ENCODE results near the gene DCAF10. TPM values are rescaled to one million over a fixed set of nuclear protein-coding genes. Genes with fewer than 3 reads are reported as not detected.
"Not testable (repeated sequence)": the region's sequence is repeated elsewhere in the genome, so short reads cannot be mapped to it uniquely, and the experiment has no call there.

Gene DCAF10
- total and polyA plus RNA-seq, 4 donors: 9.7 to 22.2 (median 15.3) TPM

- TF ChIP-seq FOXA2 (IDR thresholded peaks at IDR 0.05) (no peak), RXRA (IDR thresholded peaks at IDR 0.05) (no peak), JUND (IDR thresholded peaks at IDR 0.05) (no peak)
- Histone ChIP-seq H3K27ac (ENCODE audit: low read depth in 1 of 2, low read length in 2 of 2) (no peak overlapping the region), H3K36me3 (ENCODE audit: control insufficient read depth in 4 of 4, insufficient read depth in 3 of 4, low read depth in 1 of 4, low read length in 3 of 4) (peaks cover 0 to 3% (median 0%) of the 10 kb centered on the region in 4 donors), H3K9ac (ENCODE audit: low read depth in 1 of 2, low read length in 2 of 2) (no peak overlapping the region), H3K9me3 (ENCODE audit: control insufficient read depth in 4 of 4, low read length in 3 of 4) (no peaks in the 10 kb centered on the region), H3K4me1 (ENCODE audit: control insufficient read depth in 4 of 4, insufficient read depth in 4 of 4, low read length in 3 of 4) (peaks cover 2 to 8% (median 8%) of the 10 kb centered on the region in 4 donors), H3K27me3 (ENCODE audit: control insufficient read depth in 4 of 4, insufficient read depth in 4 of 4, low read length in 3 of 4) (no peaks in the 10 kb centered on the region), H3K4me3 (ENCODE audit: low read depth in 1 of 3, low read length in 3 of 3) (no peak overlapping the region)
- no peak for DNase-seq (ENCODE audit: low spot score)
- WGBS: 93% methylated on average over 3 of the region's 3 CpGs
Measured at GRCh38 chr9:37758747-37759146, 41.9 kb upstream of the DCAF10 start.

GRCh38 chr9:37760416-37761161, 40.0 kb upstream of the DCAF10 start:
- 89% methylated on average over 7 of the region's 7 CpGs for WGBS
- H3K9ac ChIP-seq (ENCODE audit: low read depth in 1 of 2, low read length in 2 of 2): no peak overlapping the region
- no peaks in the 10 kb centered on the region for H3K9me3 ChIP-seq (ENCODE audit: control insufficient read depth in 4 of 4, low read length in 3 of 4)
- H3K4me1 ChIP-seq (ENCODE audit: control insufficient read depth in 4 of 4, insufficient read depth in 4 of 4, low read length in 3 of 4): no peaks in the 10 kb centered on the region
- DNase-seq (ENCODE audit: low spot score): no peak
- H3K27me3 ChIP-seq (ENCODE audit: control insufficient read depth in 4 of 4, insufficient read depth in 4 of 4, low read length in 3 of 4): no peaks in the 10 kb centered on the region
- H3K36me3 ChIP-seq (ENCODE audit: control insufficient read depth in 4 of 4, insufficient read depth in 3 of 4, low read depth in 1 of 4, low read length in 3 of 4): peaks cover 0 to 5% (median 1%) of the 10 kb centered on the region in 4 donors
- H3K4me3 ChIP-seq (ENCODE audit: low read depth in 1 of 3, low read length in 3 of 3): no peak overlapping the region
- TF ChIP-seq GABPA (IDR thresholded peaks at IDR 0.05 in 1 of 2, conservative IDR thresholded peaks at IDR 0.05 in 1 of 2) (no peak), HNF4A (conservative IDR thresholded peaks at IDR 0.05) (no peak), FOXA1 (IDR thresholded peaks at IDR 0.05) (no peak), CTCF (IDR thresholded peaks at IDR 0.05; ENCODE audit: low read depth, low read length, missing input control) (no peak), ZBTB33 (IDR thresholded peaks at IDR 0.05) (no peak), SP1 (IDR thresholded peaks at IDR 0.05) (no peak), JUND (IDR thresholded peaks at IDR 0.05) (no peak), FOXA2 (IDR thresholded peaks at IDR 0.05) (no peak), ATF3 (IDR thresholded peaks at IDR 0.05) (no peak), MAX (IDR thresholded peaks at IDR 0.05) (no peak)
- no peak overlapping the region for H3K27ac ChIP-seq (ENCODE audit: low read depth in 1 of 2, low read length in 2 of 2)

- H3K27me3 ChIP-seq (ENCODE audit: control insufficient read depth in 4 of 4, insufficient read depth in 4 of 4, low read length in 3 of 4): no peaks in the 10 kb centered on the region
- H3K9me3 ChIP-seq (ENCODE audit: control insufficient read depth in 4 of 4, low read length in 3 of 4): no peaks in the 10 kb centered on the region
- H3K9ac ChIP-seq (ENCODE audit: low read depth in 1 of 2, low read length in 2 of 2): no peak overlapping the region
- H3K36me3 ChIP-seq (ENCODE audit: control insufficient read depth in 4 of 4, insufficient read depth in 3 of 4, low read depth in 1 of 4, low read length in 3 of 4): peaks cover 0 to 5% (median 1%) of the 10 kb centered on the region in 4 donors
- no peak for DNase-seq (ENCODE audit: low spot score)
- no peak overlapping the region for H3K4me3 ChIP-seq (ENCODE audit: low read depth in 1 of 3, low read length in 3 of 3)
- no peaks in the 10 kb centered on the region for H3K4me1 ChIP-seq (ENCODE audit: control insufficient read depth in 4 of 4, insufficient read depth in 4 of 4, low read length in 3 of 4)
- TF ChIP-seq CTCF (IDR thresholded peaks at IDR 0.05; ENCODE audit: low read depth, low read length, missing input control) (no peak), YY1 (IDR thresholded peaks at IDR 0.05) (no peak), EGR1 (IDR thresholded peaks at IDR 0.05; ENCODE audit: low read depth in 2 of 2) (no peak)
- 92% methylated on average over 3 of the region's 3 CpGs for WGBS
- H3K27ac ChIP-seq (ENCODE audit: low read depth in 1 of 2, low read length in 2 of 2): no peak overlapping the region
Measured at GRCh38 chr9:37761511-37761910, 39.1 kb upstream of the DCAF10 start.

GRCh38 chr9:37765263-37765662, 35.3 kb upstream of the DCAF10 start:
- H3K27me3 ChIP-seq (ENCODE audit: control insufficient read depth in 4 of 4, insufficient read depth in 4 of 4, low read length in 3 of 4); DNase-seq (ENCODE audit: low spot score); H3K4me1 ChIP-seq (ENCODE audit: control insufficient read depth in 4 of 4, insufficient read depth in 4 of 4, low read length in 3 of 4); H3K27ac ChIP-seq (ENCODE audit: low read depth in 1 of 2, low read length in 2 of 2); H3K4me3 ChIP-seq (ENCODE audit: low read depth in 1 of 3, low read length in 3 of 3); H3K9ac ChIP-seq (ENCODE audit: low read depth in 1 of 2, low read length in 2 of 2); H3K36me3 ChIP-seq (ENCODE audit: control insufficient read depth in 4 of 4, insufficient read depth in 3 of 4, low read depth in 1 of 4, low read length in 3 of 4); H3K9me3 ChIP-seq (ENCODE audit: control insufficient read depth in 4 of 4, low read length in 3 of 4): not testable (repeated sequence)
- WGBS: 89% methylated on average over 6 of the region's 6 CpGs

Data from liver (tissue), 9 donors.